Gastrocnemius medialis (tissue), 4 donors: ENCODE results near the gene SLC9A7.

Source experiments
- CTCF ChIP-seq, 5 experiments: fragments of 450-650 bp in 3 of 5; fragments of 200-600 bp in 2 of 5; sonication (generic) in 2 of 5; IDR thresholded peaks in 4 of 5; conservative IDR thresholded peaks in 1 of 5; 1 replicate in 4 of 5; 2 replicates in 1 of 5; pipeline ENCODE4 v1.5.1; 2016 to 2019; ENCODE audit warnings: antibody characterized with exemption in 5 of 5, mild to moderate bottlenecking in 3 of 5, moderate library complexity in 3 of 5
- POLR2A ChIP-seq, 2 donors: fragments of 450-650 bp; IDR thresholded peaks; one replicate each; pipeline ENCODE4 v1.6.1; 2017; ENCODE audit warnings: antibody characterized with exemption in 2 of 2, mild to moderate bottlenecking in 2 of 2, moderate library complexity in 2 of 2

- TF ChIP-seq CTCF (IDR thresholded peaks at IDR 0.05 in 4 of 5, conservative IDR thresholded peaks at IDR 0.05 in 1 of 5) (no peak), POLR2A (IDR thresholded peaks at IDR 0.05) (no peak)
These were observed 15.9 kb downstream of the SLC9A7 start for GRCh38 chrX:46743046-46743445.
